HT1080 (cell line): ENCODE results near the gene APBA2. TPM values are rescaled to one million over a fixed set of nuclear protein-coding genes. Genes with fewer than 3 reads are reported as not detected.
A peak's percentile ranks its signal among the peaks of the same experiment; 100 is the strongest.

ENCODE experiments used
- DNase-seq: peaks from one replicate; pipeline ENCODE4 v3.0.0-alpha.2; 2015; ENCODE audit warnings: low read depth
- total RNA-seq: library from RNA; depleted of rRNA; stranded (reverse); fragments of >200 nt; shearing (Covaris generic); gene quantifications from 2 replicates; pipeline ENCODE4 v1.2.3, GENCODE V29; 2014

Gene APBA2
- total RNA-seq, 1 experiment from 2014 or later, result 50.8 TPM

- DNase-seq, result no peak
These were observed 48.1 kb downstream of the APBA2 start for GRCh38 chr15:28933710-28934445.

- no peak for DNase-seq
These were observed 48.9 kb downstream of the APBA2 start for GRCh38 chr15:28934645-28935044.

- DNase-seq, result peak; percentile 31
These were observed 49.5 kb downstream of the APBA2 start for GRCh38 chr15:28935316-28935715.

GRCh38 chr15:28936081-28936480 lies 50.3 kb downstream of the APBA2 start:
- no peak for DNase-seq

GRCh38 chr15:28936481-28936881 lies 50.7 kb downstream of the APBA2 start:
- no peak for DNase-seq

DNA sequence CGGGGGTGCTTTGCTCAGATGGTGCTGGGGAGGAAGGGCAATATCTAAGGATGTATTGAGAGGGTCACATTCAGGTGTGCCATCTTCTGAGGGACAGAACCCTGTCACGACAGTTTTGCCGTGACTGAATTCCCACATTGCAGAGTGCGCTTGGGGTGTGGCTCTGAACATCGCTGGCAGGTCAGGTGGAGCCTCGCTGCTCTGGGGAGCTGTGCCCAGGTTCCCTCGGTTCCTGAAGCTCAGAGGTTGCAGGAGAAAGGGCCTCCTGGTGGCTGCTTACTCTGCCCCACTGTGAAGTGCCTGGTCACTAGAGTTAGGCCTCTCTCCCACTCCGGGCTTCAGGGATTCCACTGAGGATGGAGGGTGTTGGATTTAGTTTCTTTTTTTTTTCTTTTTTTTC lies 51.5 kb downstream of the APBA2 start:
- DNase-seq, result no peak

- DNase-seq, result no peak
These were observed 56.3 kb downstream of the APBA2 start for GRCh38 chr15:28942046-28942445.

DNA sequence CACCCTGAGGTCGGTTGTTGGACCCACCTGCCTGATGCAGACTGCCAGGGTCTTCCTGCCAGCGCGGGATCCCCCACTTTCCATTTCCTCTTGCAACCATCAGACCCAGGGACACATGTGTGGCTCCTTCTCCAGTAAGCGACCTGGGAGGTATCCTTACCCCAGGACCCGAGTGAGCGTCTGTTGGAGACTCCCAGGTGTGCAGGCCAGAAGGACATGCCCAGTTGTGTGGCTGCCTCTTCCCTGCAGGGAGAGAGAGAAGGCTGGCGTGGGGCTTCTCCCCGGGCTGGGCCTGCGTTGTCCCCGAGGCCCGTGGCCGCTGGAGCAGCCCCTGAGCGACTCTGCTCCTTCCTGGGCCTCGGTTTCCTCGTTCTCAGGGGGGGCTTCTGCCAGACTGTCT lies 56.8 kb downstream of the APBA2 start:
- no peak for DNase-seq

DNA sequence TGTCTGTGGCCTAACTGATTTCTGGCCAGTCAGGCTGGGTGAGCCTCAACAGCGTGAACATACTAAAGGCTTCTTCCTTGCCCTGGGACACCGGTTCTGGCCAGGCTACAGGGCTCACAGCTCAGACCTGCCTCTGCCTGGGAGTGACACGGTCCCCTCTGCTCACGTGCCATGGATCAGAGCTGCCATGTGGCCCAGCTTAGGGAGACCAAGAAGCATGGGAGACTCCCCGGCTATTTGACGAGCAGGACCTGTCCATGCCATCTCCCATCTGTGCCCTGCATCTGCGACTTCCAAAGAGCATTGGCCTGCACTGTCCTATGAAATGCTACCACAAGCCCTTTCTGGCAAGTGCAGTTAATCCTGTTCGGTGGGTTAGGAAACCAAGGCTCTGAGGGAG lies 57.4 kb downstream of the APBA2 start:
- no peak for DNase-seq

DNA sequence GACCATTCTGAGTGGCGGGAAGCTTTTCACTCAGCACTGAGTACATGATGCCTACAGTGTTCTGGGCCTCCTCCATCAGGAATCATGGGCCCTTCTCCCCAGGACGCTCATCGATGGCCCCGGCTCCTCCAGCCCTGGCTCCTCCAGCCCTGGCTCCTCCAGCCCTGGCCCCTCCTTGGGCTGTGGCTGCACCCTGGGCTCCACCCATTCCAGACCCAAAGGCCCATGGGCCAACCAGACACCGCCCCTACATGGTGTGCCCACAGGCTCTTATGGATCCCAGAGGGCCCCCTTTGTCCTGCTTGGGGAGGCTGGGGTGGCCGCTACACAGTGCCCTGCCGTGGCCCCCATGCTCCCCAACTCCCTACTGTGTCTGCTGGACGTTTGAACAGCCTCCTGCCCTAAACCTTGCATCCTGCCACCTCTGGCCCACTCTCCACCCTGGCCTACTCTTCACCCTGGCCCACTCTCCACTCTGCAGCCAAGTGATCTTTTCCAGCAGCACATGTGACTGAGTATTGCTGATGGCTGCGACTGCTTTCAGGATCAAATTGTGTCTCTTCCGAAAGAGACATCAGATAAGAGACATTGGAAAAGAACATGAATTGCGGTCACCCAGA lies 57.9 kb downstream of the APBA2 start:
- no peak for DNase-seq

- no peak for DNase-seq
These were observed 58.5 kb downstream of the APBA2 start for GRCh38 chr15:28944286-28944685.

- DNase-seq, result no peak
These were observed 59.0 kb downstream of the APBA2 start for GRCh38 chr15:28944696-28945300.

DNA sequence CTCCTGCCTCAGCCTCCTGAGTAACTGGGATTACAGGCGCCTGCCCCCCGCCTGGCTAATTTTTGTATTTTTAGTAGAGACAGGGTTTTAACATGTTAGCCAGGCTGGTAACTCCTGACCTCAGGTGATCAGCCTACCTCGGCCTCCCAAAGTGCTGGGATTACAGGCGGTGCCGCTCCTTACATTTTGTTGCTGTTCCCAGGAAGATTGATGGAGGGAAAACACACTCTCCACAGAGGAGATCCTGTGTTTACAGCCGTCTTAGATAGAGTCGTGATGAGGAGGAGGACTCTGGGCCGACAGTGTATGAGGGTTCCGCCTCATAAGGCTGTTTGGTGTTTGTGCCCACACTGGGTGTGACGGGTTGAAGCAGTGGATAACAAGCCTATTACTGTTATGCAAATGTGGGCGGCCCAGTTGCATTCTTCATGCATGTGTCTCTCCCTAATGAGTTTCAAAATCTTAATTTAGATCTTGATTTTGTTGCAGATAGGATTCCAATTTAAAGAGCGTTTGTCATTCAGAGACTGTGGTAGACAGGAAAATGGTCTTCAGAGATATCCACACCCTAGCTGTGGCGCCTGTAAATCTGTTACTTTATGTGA lies 60.0 kb downstream of the APBA2 start:
- no peak for DNase-seq

- DNase-seq, result no peak
These were observed 61.0 kb downstream of the APBA2 start for GRCh38 chr15:28946803-28947202.

DNA sequence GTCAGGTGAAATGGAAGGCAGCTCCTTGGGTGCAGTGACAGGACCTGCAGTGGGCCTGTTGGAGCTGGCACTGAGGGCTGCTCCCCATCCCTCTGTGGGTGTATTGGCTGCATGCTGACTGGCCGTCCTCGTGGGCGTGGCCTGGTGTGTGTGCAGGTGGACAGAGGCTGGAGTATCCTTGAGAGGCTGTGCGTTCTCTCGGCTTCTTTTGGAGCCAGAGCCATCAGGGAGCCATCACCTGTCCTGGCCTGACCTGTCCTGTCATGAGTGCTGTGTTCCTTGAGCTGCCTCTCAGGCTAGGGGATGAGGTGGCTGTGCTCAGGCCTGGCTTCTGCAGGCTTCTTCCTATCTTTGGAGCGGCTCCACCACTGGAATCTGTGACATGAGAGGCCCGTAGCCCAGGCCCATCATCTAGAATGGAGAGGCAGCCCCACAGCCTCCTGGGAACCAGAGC lies 61.5 kb downstream of the APBA2 start:
- DNase-seq, result no peak

DNA sequence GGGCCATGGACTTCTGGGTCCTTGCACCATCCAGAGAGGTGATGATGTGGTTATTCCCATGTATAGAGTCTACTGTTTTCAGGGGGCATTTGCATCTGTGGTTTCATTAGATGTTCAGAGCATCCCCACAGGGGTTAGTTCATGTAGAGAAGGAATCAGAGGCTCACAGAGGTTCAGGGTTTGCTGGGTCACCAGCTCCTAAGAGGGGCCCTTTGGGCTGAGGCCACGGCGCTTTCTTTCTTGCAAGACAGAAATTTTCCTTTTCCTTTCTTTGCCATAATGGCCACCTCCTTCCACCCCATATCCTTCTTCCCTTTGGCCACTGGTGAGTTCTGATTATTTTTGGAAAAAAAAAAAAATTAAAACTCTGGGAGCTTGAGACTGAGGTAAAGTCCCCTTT lies 62.3 kb downstream of the APBA2 start:
- no peak for DNase-seq

GRCh38 chr15:28950916-28951315 lies 65.1 kb downstream of the APBA2 start:
- no peak for DNase-seq

DNA sequence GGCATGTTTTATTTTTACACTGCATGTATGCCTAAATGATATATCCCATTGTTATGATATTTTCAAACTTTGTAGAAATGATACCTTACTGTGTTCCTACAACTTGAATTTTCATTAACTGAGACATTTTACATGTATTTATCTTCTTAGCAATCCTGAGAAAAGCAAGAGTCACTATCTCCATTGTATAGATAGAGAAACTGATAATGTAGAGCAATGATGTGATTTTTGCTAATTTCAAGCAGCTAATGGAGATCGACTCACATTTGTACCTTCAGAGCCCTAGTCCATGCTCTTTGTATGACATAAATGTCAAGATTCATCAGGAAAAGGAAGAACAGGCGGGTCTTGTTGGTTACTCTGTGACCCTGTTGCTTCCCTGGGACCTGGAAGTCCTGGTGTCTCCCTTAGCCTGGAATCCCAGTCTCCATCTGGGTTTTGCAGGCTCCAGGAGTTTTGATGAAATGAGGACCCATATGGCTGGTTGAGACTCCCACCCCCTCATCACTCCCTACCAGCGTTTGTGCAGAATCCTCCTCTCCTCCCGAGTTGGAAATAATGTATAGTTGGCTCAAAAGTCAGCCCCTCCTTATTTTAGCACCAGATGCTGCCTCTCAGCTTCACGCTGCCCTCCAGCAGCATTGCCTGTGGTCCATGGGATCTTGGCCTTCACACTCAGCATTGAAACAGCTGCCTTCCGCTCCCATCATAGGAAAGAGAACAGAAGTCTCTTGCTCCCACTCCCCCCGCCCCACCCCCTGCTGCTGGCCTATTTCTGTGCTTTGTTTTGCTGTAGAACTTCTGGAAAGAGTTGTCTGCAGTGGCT lies 67.1 kb downstream of the APBA2 start:
- no peak for DNase-seq

DNA sequence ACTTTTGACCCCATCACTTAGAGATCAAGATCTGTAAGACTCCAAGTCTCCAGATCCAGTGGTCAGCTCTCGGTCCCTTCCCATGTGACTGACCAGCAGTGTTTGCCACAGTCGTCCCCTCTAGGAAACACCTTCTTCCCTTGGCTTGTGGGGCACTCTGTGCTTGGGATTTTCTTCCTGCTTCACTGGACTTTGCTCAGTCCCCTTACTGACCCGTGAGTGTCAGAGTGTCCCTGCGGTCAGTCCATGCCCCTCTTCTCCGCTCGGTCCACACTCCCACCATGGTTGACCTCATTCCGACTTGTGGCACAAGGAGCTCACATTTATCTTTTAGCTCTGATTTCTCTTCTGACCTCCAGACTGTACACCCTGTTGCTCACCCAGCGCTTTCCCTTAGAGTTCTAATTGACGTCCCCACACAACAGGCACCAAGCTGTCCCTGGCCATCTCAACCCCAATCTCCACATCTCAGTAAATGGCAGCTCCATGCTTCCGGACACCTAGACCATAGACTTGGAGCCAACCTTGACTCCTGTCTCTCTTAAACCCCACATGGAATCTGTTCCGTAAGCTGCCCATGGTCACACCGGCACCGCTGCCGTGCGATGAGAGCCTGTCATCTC lies 67.9 kb downstream of the APBA2 start:
- no peak for DNase-seq

GRCh38 chr15:28954466-28955159 lies 68.8 kb downstream of the APBA2 start:
- DNase-seq, result no peak
